ENCODE data around the gene FAM98C.

FAM98C gene

GRCh38 chr19:38441657-38442348, 38.9 kb downstream of the FAM98C start:
- DNase-seq, result no peak
- in situ Hi-C loops (cut with HindIII; ENCODE audit: low pct_ligation_motif_present, low pct_unique_long_range_greater_than_20kb, low sequenced_read_pairs), result no loop called here

DNA sequence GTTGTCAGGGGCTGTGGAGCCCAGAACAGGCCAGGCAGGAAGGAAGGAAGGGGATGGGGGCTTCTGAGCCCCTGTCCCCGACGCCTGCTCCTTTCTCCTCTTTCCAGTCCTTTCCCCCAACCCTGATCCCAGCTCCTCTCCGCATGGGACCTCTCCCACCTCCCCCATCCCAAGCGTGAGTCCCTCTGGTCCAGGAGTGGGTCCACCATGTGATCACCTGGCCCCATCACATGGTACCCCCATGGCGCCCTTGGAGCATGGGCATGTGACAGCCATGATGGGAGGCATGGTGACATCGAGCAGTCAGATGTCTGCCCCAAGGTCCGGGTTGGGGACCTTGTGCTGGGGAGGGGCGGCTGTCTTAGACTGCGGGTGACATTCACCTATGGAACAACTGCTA, 39.8 kb downstream of the FAM98C start:
- in situ Hi-C loops (cut with HindIII; ENCODE audit: low pct_ligation_motif_present, low pct_unique_long_range_greater_than_20kb, low sequenced_read_pairs), result no loop called here
- DNase-seq, result no peak

DNA sequence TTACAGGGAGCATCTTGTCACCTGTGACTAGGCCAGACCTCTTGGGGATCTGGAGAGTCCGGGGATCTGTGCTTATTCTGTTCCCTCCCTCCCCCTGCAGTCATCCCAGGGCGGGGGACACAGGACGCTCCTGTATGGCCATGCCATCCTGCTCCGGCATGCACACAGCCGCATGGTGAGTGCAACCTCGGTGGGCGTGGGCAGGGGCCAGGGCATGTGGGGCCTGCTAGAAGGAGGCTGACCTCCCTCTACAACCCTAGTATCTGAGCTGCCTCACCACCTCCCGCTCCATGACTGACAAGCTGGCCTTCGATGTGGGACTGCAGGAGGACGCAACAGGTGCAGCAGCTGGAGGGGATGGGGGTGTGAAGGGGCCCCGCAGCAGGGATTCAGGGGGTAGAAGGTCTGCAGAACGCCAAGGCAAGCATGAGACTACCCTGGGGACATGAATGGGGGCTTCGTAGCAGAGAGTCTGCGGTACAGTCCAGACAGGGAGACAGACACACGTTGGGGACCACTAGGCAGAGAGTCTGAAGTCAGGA, 40.6 kb downstream of the FAM98C start:
- in situ Hi-C loops (cut with HindIII; ENCODE audit: low pct_ligation_motif_present, low pct_unique_long_range_greater_than_20kb, low sequenced_read_pairs), result no loop called here
- DNase-seq, result no peak

GRCh38 chr19:38444026-38444425, 41.1 kb downstream of the FAM98C start:
- in situ Hi-C loops (cut with HindIII; ENCODE audit: low pct_ligation_motif_present, low pct_unique_long_range_greater_than_20kb, low sequenced_read_pairs), result no loop called here
- DNase-seq, result no peak

GRCh38 chr19:38445362-38445761, 42.5 kb downstream of the FAM98C start:
- no peak for DNase-seq
- in situ Hi-C loops (cut with HindIII; ENCODE audit: low pct_ligation_motif_present, low pct_unique_long_range_greater_than_20kb, low sequenced_read_pairs), result no loop called here

DNA sequence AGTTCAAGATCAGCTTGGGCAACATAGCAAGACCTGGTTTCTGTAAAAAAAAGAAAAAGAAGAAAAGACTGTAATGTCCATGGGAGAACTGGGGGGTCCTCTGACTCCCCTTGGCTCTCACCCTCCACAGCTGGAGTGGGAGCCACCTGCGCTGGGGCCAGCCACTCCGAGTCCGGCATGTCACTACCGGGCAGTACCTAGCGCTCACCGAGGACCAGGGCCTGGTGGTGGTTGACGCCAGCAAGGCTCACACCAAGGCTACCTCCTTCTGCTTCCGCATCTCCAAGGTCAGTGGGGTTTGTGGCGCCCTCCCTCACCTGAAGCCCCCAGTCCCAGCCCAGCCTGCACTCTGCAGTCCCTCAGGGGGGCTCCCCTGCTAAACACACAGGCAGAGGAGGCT, 45.3 kb downstream of the FAM98C start:
- no peak for DNase-seq
- in situ Hi-C loops (cut with HindIII; ENCODE audit: low pct_ligation_motif_present, low pct_unique_long_range_greater_than_20kb, low sequenced_read_pairs), result no loop called here

GRCh38 chr19:38449518-38449917, 46.6 kb downstream of the FAM98C start:
- no peak for DNase-seq
- in situ Hi-C loops (cut with HindIII; ENCODE audit: low pct_ligation_motif_present, low pct_unique_long_range_greater_than_20kb, low sequenced_read_pairs), result no loop called here

DNA sequence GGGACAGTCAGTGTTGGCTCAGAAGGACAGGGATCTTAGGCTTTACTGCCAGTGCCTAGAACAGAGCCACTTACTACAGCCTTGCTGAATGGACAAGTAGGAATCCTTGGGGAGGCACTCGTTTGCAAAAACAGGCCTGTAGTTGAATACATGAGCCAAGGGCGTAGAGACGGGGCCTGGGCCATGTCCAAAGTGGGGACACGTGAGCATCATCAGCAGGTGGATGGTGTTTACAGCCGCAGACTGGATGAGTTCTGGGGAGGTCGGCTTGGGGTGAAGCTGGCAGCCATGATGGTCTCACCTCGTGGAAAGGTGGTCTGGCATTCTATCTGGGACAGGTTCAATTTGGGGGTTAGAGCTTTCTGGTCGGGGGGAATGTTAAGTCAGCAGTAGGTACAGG, 48.1 kb downstream of the FAM98C start:
- in situ Hi-C loops (cut with HindIII; ENCODE audit: low pct_ligation_motif_present, low pct_unique_long_range_greater_than_20kb, low sequenced_read_pairs), result no loop called here

GRCh38 chr19:38451629-38452028, 48.7 kb downstream of the FAM98C start:
- in situ Hi-C loops (cut with HindIII; ENCODE audit: low pct_ligation_motif_present, low pct_unique_long_range_greater_than_20kb, low sequenced_read_pairs), result no loop called here
- DNase-seq, result no peak

More for the DNA sequence above, 48.1 kb downstream of the FAM98C start:
- DNase-seq, result no peak

- in situ Hi-C loops (cut with HindIII; ENCODE audit: low pct_ligation_motif_present, low pct_unique_long_range_greater_than_20kb, low sequenced_read_pairs), result no loop called here
- DNase-seq, result no peak
Observed at GRCh38 chr19:38452430-38453366, 49.8 kb downstream of the FAM98C start.

- no peak for DNase-seq
- in situ Hi-C loops (cut with HindIII; ENCODE audit: low pct_ligation_motif_present, low pct_unique_long_range_greater_than_20kb, low sequenced_read_pairs), result no loop called here
Observed at GRCh38 chr19:38453596-38453995, 50.7 kb downstream of the FAM98C start.

- peak; percentile 18 for DNase-seq
- in situ Hi-C loops (cut with HindIII; ENCODE audit: low pct_ligation_motif_present, low pct_unique_long_range_greater_than_20kb, low sequenced_read_pairs), result no loop called here
Observed at GRCh38 chr19:38455031-38455430, 52.1 kb downstream of the FAM98C start.

- DNase-seq, result no peak
- in situ Hi-C loops (cut with HindIII; ENCODE audit: low pct_ligation_motif_present, low pct_unique_long_range_greater_than_20kb, low sequenced_read_pairs), result no loop called here
Observed at GRCh38 chr19:38457202-38457601, 54.3 kb downstream of the FAM98C start.

DNA sequence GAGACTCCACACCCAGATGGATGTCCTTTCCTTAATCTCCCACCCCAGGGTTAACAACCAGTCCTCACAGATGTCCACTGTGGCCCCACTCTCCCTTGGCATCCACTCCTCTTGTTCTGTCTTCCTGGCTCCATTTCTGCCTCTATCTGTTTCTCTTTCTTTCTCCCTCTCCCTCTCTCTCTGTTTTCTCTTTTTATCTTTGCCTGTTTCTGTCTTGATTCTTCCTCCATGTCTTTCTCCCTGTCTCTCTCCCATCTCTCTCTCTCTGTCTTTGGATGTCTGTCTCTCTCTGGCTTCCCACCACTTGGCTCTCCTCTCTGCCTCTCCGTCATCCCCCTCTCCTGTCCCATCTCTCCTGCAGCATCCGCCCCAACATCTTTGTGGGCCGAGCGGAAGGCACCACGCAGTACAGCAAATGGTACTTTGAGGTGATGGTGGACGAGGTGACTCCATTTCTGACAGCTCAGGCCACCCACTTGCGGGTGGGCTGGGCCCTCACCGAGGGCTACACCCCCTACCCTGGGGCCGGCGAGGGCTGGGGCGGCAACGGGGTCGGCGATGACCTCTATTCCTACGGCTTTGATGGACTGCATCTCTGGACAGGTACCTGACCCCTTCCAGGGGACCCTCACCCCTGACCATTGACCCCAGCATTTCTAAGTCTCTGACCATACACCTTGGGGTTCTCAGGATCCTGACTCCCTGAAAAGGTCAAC, 55.0 kb downstream of the FAM98C start:
- no peak for DNase-seq
- in situ Hi-C loops (cut with HindIII; ENCODE audit: low pct_ligation_motif_present, low pct_unique_long_range_greater_than_20kb, low sequenced_read_pairs), result no loop called here

Data from ACHN (cell line).